ENCODE results near the gene SLC23A2.
"Not testable (repeated sequence)": the region's sequence is repeated elsewhere in the genome, so short reads cannot be mapped to it uniquely, and the experiment has no call there.

The SLC23A2 gene

DNA sequence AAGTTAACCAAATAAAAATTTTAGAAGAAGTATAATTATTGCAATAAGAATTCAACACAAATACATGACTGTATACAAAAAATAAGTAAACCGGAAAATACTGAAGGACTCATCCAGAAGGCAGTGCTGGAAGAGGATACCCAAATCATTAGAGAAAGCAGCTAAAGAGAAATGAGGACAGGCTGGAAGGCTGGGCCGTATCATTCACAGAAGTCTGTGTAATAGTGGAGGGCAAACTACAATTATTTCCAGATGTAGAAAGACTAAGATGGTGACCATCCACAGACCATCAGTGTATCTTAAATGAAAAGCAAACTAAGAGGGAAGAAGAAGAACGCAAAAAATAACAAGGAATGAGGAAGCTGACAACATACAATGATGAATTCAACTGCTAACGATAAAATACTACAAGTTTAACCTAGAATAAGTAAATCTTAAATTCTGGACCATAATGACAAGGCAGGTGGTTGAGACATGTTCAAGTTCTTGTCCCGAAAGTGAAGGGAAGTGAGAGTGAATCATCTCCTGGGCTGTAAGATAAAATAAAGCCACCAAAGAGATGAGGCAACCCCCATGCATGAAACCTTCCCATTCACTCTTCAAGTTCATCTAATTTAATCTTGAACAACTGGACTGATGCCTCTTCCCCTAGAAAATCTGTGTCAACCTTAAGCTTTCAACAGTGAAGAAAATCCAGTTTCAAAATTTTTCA, 71.5 kb downstream of the SLC23A2 start:
- no peak for DNase-seq

DNA sequence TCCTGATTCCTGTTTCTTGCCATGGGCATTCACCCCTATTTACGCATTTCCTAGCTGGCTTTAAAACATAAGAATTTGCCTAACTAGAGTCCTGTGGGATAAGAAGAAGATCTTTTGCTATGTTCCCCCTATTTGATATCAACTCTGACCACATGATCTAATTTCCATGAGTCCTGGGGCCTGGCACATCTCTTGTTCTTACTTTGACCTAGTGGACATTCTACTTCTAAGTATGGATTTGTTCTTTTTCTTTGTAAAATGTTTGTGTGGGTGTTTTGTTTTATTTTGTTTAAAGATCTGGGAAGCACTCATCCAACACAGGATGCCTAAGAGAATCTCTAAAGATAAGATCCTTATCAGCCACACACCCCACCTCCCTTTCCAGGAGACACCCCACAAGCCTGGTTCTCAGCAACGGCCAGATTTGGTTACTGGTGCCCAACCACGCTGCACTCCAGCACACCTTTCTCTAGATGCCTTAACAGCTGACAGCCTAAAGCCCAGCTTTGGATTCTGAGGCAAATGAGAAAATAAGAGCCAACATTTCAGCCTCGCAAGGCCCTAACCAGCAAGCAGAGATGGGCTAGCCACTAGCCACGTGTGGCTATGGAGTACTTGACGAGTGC, 74.7 kb downstream of the SLC23A2 start:
- no peak for DNase-seq

DNA sequence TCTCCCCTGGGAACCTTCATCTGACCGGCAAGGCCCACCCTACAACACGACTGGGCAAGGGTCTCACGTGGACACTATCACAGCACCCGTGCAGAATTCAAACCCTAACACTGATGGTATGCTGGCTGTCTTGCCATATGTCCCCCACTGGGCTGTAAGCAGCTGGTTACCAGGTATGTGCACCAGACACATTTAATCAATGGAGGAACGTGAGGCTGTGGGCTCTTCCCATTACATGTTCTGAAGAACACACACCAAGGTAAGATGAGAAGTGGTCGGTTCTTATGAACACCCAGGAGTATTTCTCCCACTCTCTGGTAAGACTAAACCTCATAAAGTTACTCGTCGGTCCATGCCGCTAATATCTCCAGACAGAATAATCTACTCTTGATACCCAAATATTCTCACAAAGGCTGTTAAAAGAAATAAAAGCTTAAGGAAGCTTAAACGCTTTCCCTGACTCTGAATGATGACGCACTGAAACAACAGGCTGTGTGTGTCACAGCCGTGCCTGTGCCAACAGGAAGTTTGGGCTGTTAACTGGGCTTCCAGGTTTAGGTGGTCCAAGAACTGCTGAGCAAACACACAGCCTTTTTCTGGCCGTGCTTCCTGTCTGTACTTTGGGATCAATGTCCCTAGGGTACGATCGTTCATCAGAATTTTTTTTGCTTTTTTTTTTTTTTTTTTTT, 75.3 kb downstream of the SLC23A2 start:
- peak; percentile 75 for DNase-seq

DNA sequence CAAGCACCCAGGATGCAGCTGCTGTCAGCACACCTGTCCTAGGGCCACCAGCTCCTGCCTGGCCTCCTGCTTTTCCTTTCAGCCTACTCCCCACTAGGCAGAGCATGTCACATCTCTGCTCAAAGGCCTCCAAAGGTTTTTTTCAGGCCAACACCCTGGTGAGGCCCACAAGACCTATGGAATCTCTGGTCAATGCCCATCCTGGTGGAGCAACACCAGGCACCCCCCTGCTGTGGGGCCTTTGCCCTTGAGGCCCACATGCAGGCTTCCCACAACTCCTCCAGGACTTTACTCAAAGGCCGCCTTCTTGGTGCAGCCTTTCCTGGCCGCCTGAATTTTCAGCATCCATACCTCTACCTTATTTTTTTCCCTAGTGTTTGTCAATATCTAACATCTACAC, 76.9 kb downstream of the SLC23A2 start:
- DNase-seq: no peak

DNA sequence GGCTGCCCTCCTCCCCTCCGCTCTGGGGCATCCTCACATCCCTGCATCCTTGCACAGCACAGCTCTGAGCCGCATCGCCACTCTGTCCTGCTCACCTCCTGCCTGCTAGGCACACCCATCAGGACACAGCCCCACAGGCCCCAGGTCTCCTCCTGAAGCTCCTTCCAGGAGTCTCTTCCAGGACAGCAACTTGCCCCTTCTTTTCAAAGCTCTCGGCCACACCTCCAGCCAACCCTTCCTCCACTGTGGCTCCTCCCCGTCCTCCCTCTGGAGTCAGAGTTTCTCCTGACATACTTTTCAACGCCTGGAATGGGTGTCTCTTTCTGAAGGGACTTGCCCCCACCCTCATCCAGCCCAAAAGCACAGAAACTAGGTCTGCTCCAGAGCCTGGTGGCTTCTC, 77.3 kb downstream of the SLC23A2 start:
- DNase-seq: no peak

DNA sequence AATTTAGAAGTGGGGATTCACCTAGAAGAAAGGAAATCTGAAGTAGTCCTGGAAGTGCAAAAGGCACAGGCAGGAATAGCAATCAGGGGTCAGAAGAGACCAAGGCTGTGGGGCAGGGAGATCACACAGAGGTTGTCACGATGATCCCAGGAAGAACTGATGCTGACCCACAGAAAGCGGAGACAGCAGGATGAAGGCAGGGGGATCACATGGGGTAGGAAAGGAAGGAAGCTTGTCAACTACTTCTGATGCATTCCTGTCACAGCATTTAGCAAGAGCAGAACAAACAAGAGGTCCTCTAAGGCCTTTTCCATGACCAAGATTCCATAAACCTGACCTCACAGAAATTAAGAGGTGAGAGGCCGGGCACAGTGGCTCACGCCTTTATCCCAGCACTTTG, 79.1 kb downstream of the SLC23A2 start:
- no peak for DNase-seq

DNA sequence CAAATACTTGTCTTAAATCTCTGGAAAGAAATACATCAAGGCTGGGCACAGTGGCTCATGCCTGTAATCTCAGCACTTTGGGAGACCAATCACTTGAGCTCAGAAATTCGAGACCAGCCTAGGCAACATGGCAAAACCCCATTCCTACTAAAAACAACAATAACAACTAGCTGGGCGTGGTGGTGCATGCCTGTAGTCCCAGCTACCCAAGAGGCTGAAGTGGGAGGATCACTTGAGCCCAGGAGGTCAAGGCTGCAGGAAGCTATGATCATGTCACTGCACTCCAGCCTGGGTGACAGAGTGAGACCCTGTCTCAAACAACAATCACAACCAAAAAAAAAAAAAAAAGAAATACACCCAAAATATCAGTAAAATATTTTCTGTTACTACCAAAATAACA, 80.0 kb downstream of the SLC23A2 start:
- DNase-seq: not testable (repeated sequence)

DNA sequence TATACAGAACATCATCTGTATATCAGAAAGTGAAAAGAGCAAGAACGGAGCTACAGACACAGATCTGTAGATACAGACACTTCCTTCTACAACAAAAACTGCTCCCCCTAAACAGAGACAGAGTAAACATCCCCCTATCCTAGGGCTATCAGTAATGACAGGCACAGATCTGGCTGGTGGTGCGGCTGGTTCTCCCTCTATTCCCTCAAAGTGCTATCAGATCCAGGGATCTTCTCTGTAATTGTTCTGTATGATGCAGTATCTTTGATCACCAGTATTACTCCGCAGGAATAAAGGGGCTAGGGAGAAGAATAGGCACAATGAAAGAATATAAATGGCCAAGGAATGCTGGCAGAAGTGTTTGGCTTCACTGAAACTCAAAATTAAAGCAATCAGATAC, 80.7 kb downstream of the SLC23A2 start:
- DNase-seq: no peak

DNA sequence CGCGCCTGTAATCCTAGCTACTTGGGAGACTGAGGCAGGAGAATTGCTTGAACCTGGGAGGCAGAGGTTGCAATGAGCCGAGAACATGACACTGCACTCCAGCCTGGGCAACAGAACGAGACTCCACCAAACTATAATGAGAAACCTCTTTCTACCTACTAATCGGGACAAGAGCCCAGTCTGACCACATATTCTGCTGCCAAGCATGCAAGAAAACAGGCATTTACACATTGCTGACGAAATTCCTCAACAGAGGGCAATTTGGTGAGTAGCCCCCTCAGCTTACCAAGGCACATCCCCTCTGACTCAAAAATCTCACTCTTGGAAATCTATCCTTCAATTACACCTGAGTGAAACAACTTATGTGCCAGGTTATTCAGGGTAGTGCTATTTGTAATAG, 81.2 kb downstream of the SLC23A2 start:
- DNase-seq: no peak

DNA sequence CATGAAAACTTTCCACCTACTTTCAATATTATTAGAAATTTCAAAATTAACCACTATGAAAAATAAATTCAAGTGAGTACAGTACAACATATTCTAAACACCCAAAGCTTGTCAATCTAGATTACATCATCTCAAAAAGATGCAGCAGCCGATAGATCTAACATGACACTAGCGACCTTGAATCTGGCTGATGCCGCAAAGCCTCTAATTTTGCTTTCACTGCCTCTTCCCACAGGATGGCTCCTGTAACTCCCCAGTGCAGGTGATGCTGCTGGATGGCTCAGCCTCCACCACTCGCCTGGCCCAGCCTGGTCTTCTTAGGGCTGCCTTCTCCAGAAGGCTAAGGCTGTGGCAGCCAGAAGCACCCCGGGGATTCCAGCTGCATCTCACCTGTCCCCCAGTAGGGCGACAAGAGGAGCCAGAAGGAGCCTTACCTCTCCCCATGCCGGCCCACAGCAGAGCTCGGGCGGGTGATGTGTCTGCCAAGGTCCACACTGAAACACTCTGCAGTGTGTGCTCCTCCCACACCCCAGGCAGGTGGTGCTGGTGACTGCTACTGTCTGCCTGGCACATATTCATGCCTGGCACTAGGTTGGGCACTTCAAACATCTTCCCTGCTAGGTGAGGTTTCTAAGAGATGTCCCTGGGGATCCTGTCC, 82.1 kb downstream of the SLC23A2 start:
- DNase-seq: peak; percentile 40

DNA sequence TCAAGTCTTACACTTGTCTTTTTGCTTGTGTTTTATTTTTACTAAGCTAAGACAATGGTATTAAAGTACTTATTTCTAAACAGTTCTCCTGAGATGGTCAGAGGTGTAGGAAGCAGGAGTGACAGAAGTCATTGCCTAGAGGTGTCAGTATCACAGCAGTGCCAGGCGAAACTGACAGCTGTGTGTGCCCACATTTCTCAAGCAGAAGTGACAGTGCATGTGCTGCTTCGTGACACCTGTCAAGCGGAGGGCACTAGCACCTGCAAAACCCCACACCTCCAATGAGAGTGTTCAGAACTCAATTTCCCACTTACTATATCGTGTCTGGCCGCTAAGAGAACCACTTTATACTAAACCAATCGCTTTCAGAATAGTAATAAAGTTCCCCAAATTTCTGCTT, 82.8 kb downstream of the SLC23A2 start:
- no peak for DNase-seq

DNA sequence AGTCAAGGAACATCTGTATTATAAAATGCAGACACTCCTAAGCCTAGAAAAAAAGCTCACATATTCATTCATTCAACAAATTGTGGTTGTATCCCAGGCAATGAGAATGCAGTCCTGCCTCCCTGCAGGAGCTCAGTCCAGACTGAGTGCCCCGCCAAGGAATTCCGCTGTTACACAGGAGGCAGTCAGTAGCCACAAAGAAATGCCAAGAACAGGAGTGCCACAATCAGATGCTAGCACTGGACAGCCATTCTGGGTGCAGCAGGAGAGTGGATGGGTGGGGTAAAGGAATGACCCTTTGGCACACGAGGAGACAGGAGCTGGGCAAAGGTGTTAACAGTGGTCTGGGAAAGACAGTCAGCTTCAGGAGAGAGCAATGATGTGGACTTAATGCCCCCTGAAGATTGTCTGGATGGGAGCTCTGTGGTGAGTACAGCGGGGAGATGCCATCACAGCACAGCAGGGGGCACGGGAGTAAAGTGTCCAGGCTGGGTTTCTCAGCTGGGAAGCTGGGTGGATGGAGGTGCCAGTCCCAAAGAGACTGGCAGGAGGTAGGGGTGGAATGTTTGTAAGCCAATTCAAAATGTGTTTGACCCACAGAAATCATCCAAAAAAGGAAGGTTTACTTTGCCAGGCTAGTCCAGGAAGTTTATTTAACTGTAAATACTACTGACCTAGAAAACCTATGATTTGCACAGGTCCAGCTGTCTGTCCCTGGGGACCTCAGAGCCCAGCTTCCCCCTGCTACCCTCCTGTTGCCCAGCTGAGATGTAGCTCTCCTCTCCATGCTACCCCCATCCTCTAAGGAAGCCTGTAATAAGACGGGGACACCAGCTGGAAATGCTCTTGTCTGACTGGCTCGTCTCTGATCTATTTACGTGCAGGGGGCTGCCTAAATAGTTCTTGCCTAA, 84.1 kb downstream of the SLC23A2 start:
- no peak for DNase-seq

DNA sequence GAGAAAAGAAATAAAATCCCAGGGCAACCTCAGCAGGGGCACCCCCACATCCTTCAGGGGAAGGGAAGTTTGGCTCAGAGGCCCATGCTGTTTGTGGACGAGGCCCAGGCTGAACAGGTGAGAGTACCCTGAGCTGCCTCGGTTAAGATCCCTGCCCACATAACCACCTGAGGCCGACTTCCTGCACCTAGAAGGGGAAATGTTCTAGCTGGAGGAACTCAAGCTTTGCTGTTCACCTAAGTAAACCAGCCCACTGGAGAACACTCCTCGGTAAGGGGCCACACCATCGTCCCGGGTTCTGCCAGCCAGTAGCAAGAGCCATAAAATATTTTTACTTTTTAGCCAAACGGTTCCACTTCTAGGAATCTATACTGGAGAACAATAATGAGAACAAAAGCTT, 88.2 kb downstream of the SLC23A2 start:
- no peak for DNase-seq

DNA sequence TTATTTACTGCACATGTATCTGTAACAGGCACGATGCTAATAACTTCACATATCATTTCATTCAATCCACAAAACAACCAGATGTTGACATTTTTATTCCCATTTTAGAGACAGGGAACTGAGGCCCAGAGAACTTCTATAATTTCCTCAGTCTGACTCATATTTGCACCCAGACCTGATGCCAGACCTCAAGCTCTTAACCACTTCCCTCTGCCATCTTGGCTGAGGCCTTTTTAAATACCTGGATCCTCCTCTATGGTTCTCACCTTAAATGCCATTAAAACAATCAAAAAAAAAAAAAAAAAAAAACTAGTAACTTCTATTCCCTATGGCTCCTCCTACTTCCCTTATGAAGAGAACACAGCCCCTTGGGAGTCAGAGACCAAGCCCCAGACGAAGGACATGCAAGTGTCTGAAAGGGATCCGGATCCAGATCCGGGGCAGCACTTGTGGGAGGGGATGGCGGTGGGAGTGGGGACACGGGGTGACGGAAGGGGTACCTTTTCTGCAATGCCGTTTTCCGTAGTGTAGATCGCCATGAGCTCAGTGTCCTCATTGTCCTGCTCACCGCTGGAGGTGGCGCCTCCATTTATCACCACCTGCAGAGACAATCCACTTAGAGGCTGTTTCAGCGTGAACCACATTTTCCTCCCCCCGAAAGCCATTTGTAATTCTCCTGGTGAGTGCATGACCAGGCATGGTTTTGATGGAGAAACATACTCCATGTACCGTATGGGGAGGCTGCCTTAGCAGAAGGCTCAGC, 88.7 kb downstream of the SLC23A2 start:
- DNase-seq: no peak

DNA sequence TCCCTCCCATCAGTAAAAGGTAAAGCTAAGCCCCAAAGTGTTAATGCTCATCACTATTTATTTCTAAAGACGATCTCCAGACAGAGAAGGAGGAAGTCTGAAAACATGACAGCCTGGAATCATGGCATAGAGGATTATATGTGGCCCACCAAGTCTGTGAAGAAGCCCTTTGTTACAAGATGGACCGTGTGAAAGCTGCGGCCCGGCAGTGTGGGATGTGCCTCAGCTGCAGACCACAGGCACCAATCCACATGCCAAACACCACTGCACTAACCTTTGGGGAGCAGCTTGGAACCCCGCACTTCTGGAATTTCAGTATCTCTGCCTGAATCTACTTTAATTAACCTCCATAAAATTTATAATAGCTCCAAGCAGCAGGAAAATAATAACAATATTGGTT, 90.4 kb downstream of the SLC23A2 start:
- DNase-seq: no peak

DNA sequence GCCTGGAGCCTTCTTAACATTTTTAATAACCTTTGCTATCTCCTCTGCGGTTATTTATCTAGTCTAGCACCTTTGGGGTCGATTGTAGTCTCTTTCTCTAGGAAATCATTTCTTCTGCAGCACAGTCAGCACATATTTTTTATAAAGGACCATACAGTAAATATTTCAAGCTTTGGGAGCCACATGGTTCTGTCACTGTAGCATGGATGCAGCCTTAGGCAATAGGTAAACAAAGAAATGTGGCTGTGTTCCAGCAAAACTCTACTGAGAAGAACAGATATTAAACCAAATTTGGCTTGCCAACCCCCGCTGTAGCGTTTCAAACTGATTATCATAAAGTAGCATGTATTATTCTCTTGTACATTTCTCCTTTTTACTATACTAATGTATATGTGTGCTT, 95.7 kb downstream of the SLC23A2 start:
- DNase-seq: no peak

DNA sequence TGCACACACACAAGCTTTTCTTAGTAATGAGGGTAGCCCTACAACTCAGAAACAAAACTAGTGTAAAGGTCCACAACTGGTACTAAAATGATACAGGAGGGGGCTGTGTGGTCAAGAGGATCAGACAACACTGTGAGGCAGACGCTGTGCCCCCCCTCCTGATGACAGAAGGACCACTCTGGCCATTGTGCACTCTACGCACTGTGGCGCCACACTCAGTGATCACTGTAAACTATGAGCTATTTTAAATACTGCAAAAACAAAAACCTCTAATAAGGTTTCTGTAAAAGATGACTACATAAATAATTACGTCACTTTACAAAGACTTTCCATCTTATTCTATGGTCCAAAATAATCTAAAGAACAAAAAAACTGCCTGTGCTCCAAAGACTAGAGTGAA, 96.1 kb downstream of the SLC23A2 start:
- DNase-seq: no peak

DNA sequence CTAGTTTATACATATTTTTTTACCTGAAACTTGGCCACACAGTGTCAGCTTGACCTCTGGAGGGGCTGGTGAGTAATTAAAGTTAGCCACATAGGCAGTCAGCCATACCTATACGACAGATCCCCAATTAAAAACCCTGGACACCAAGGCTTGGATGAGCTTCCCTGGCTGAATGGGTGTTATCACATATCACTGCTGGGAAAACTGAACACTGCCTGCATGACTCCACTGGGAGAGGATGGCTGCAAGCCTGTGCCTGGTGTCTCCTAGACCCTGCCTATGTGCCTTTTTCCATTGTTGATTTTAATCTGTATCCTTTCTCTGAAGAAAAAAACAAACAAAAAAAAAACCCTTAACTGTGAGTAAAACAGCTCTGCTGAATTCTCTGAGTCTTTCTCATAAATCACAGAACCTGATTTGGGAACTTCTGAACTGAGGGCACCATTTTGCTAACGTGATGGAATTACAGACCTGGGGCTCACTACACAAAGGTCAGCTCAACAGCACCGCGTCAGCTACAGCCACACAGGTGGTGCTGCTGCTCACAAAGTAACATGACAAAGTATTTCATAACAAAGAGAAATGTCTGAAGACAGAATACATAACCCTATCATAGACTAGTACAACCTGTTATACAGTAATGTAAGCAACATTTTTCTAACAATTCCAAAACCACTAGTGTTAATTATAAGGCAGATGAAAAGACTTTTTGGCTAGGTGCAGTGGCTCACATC, 97.0 kb downstream of the SLC23A2 start:
- DNase-seq: no peak

DNA sequence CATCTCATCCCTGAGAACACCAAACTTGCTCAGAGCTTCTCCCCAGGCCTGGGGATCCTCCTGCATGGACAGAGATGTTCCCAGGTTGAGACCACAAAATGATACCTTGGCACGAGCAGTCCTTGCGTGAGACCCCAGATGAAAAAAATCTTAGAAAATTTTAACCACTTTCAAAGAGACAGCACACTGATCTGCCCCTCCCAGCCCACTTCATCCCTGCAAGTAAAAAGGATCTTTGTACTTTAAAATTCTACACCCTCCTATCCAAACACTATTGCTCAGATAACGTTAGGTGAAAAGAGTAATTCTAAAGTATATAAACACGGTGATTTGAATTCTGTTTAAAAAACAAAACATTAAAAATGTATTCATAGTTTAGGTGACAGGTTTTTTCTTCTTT, 98.5 kb downstream of the SLC23A2 start:
- no peak for DNase-seq

DNA sequence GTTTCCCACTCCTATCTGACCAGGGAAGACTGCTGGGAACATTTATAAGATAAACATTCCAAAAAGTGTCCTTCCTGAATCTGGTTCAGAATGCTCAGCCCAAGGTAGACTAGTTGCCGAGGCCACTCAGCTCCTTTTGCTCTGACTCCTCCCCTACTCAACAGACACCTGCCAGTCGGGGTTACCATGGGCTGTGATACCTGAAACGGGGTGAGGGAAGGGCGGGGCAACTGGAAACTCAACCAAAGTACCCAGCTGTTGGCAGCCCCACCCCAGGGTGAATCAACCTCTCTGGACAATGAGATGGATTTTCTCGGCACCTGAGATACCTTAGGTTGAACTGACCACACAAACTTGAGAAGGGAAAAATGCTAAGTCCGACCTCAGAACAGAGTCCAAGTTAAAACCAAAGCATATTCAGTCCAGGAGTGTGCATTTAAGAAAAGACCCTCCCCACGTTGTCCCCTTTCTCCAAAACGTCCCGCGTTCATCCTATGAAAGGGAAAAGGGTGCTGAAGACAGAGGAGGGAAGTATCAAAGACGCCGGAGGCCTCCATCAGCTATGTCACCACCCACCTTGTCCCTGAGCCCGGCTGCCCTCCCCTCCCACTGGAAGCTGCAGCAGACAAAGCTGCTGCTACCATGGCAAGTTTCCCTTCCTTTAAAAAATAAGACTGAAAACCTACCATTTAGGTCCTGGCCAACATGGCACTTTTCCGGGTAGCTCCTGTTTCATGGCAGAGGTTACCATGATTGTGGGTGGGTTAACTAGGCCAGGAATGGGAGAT, 100.1 kb downstream of the SLC23A2 start:
- DNase-seq: no peak
